Hepatocyte (in vitro differentiated cells): ENCODE measurements around the gene PMEPA1. TPM values are rescaled to one million over a fixed set of nuclear protein-coding genes. Genes with fewer than 3 reads are reported as not detected.

ENCODE experiments used
- DNase-seq: peaks from one replicate; pipeline ENCODE4 v3.0.0-alpha.2; 2016; ENCODE audit warnings: low spot score
- H2AFZ ChIP-seq: fragments of 200-600 bp; sonication (generic); 2 replicates; pipeline ENCODE4 v1.6.0; 2016; ENCODE audit warnings: antibody characterized with exemption, mild to moderate bottlenecking
- H3K27ac ChIP-seq: fragments of 200-600 bp; sonication (generic); 2 replicates; pipeline ENCODE4 v1.5.1; 2016; ENCODE audit warnings: mild to moderate bottlenecking
- H3K27me3 ChIP-seq: fragments of 200-600 bp; sonication (generic); 2 replicates; pipeline ENCODE4 v1.6.1; 2016
- H3K36me3 ChIP-seq: fragments of 200-600 bp; sonication (generic); replicated peaks from 2 replicates; pipeline ENCODE4 v1.5.1; 2016; ENCODE audit warnings: low read depth; ENCODE audit not compliant: insufficient read depth
- H3K4me1 ChIP-seq: fragments of 200-600 bp; sonication (generic); 2 replicates; pipeline ENCODE4 v1.5.1; 2016; ENCODE audit warnings: mild to moderate bottlenecking, moderate library complexity; ENCODE audit not compliant: insufficient read depth
- H3K4me2 ChIP-seq: fragments of 200-600 bp; sonication (generic); 2 replicates; pipeline ENCODE4 v1.6.0; 2016
- H3K4me3 ChIP-seq: fragments of 200-600 bp; sonication (generic); 2 replicates; pipeline ENCODE4 v1.5.1; 2016; ENCODE audit warnings: mild to moderate bottlenecking
- H3K79me2 ChIP-seq: fragments of 200-600 bp; sonication (generic); 2 replicates; pipeline ENCODE4 v1.6.0; 2017; ENCODE audit warnings: mild to moderate bottlenecking
- H3K9me2 ChIP-seq: fragments of 200-600 bp; sonication (generic); replicated peaks from 2 replicates; pipeline ENCODE4 v1.6.0; 2017; ENCODE audit warnings: mild to moderate bottlenecking; ENCODE audit not compliant: insufficient read depth
- H3K9me3 ChIP-seq: fragments of 200-600 bp; sonication (generic); 2 replicates; pipeline ENCODE4 v1.5.1; 2016; ENCODE audit warnings: low read depth, mild to moderate bottlenecking
- H4K20me1 ChIP-seq: fragments of 200-600 bp; sonication (generic); 2 replicates; pipeline ENCODE4 v1.6.0; 2016; ENCODE audit warnings: mild to moderate bottlenecking; ENCODE audit not compliant: insufficient read depth, poor library complexity, severe bottlenecking
- EZH2 ChIP-seq: fragments of 200-600 bp; sonication (generic); IDR thresholded peaks from 2 replicates; pipeline ENCODE4 v1.6.1; 2016; ENCODE audit warnings: antibody characterized with exemption, mild to moderate bottlenecking, borderline replicate concordance
- EZH2phosphoT487 ChIP-seq: fragments of 200-600 bp; sonication (generic); IDR thresholded peaks from one replicate; pipeline ENCODE4 v1.6.1; 2018; ENCODE audit warnings: antibody characterized with exemption, mild to moderate bottlenecking, low read depth, moderate library complexity; ENCODE audit not compliant: unreplicated experiment, severe bottlenecking
- WGBS: methylation state at CpG from one replicate; pipeline ENCODE4 v1.1.6; 2016; ENCODE audit warnings: low lambda C conversion rate; ENCODE audit errors: missing lambda C conversion rate; 5-methylcytosine and 5-hydroxymethylcytosine counted together
- polyA plus RNA-seq: library from polyadenylated mRNA; unstranded; fragments of >200 nt; fragmentation: Nextera tagmentation; extraction: Ambion mirVana; gene quantifications from 2 replicates; pipeline ENCODE4 v1.2.1, GENCODE V29; 2016
- total RNA-seq: library from RNA; depleted of rRNA; stranded (reverse); fragments of >200 nt; gene quantifications from 2 replicates; pipeline ENCODE4 v1.2.3, GENCODE V29; 2014
- TF ChIP-seq, protein P1 (sequence below): fragments of 200-600 bp; sonication (generic); IDR thresholded peaks from 2 replicates; pipeline ENCODE4 v1.5.1; 2016; ENCODE audit warnings: antibody characterized with exemption, mild to moderate bottlenecking; ENCODE audit not compliant: poor library complexity

The PMEPA1 gene
- total and polyA plus RNA-seq, 2 experiments from 2014 or later = 6.8 to 40.3 TPM

GRCh38 chr20:57638173-57638894 lies 71.5 kb downstream of the PMEPA1 start:
- Histone ChIP-seq H4K20me1 (no peaks in the 10 kb centered on the region), H3K9me3 (no peaks in the 10 kb centered on the region), H3K4me1 (no peaks in the 10 kb centered on the region), H3K36me3 (no peaks in the 10 kb centered on the region), H3K27ac (no peak overlapping the region), H3K79me2 (no peaks in the 10 kb centered on the region), H3K9me2 (no peaks in the 10 kb centered on the region), H3K27me3 (no peaks in the 10 kb centered on the region), H3K4me3 (no peak overlapping the region), H3K4me2 (no peak overlapping the region), H2AFZ (no peak overlapping the region)
- DNase-seq = peak; percentile 14
- 67% methylated on average over 7 of the region's 7 CpGs for WGBS
- TF ChIP-seq EZH2 (no peak), EZH2phosphoT487 (no peak)
- TF ChIP-seq, protein P1, sequence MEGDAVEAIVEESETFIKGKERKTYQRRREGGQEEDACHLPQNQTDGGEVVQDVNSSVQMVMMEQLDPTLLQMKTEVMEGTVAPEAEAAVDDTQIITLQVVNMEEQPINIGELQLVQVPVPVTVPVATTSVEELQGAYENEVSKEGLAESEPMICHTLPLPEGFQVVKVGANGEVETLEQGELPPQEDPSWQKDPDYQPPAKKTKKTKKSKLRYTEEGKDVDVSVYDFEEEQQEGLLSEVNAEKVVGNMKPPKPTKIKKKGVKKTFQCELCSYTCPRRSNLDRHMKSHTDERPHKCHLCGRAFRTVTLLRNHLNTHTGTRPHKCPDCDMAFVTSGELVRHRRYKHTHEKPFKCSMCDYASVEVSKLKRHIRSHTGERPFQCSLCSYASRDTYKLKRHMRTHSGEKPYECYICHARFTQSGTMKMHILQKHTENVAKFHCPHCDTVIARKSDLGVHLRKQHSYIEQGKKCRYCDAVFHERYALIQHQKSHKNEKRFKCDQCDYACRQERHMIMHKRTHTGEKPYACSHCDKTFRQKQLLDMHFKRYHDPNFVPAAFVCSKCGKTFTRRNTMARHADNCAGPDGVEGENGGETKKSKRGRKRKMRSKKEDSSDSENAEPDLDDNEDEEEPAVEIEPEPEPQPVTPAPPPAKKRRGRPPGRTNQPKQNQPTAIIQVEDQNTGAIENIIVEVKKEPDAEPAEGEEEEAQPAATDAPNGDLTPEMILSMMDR = no peak

- no peaks in the 10 kb centered on the region for H3K9me2 ChIP-seq
- no peak overlapping the region for H3K27ac ChIP-seq
- WGBS = 96% methylated on average over 2 of the region's 2 CpGs
- H4K20me1 ChIP-seq = no peaks in the 10 kb centered on the region
- H3K27me3 ChIP-seq = no peaks in the 10 kb centered on the region
- DNase-seq = no peak
- H3K4me2 ChIP-seq = no peak overlapping the region
- H3K36me3 ChIP-seq = no peaks in the 10 kb centered on the region
- no peaks in the 10 kb centered on the region for H3K79me2 ChIP-seq
- H3K9me3 ChIP-seq = no peaks in the 10 kb centered on the region
- no peak overlapping the region for H3K4me3 ChIP-seq
- TF ChIP-seq, protein P1 = no peak
- TF ChIP-seq EZH2phosphoT487 (no peak), EZH2 (no peak)
- H3K4me1 ChIP-seq = no peaks in the 10 kb centered on the region
- no peak overlapping the region for H2AFZ ChIP-seq
Observed at GRCh38 chr20:57633945-57634491, 75.8 kb downstream of the PMEPA1 start.

GRCh38 chr20:57632286-57632685 lies 77.5 kb downstream of the PMEPA1 start:
- H3K79me2 ChIP-seq = no peaks in the 10 kb centered on the region
- no peaks in the 10 kb centered on the region for H3K36me3 ChIP-seq
- no peaks in the 10 kb centered on the region for H4K20me1 ChIP-seq
- H3K9me2 ChIP-seq = no peaks in the 10 kb centered on the region
- H3K4me1 ChIP-seq = no peaks in the 10 kb centered on the region
- TF ChIP-seq EZH2phosphoT487 (no peak), EZH2 (no peak)
- TF ChIP-seq, protein P1 = no peak
- H3K4me2 ChIP-seq = no peak overlapping the region
- DNase-seq = no peak
- H3K27me3 ChIP-seq = no peaks in the 10 kb centered on the region
- 86% methylated on average over 2 of the region's 2 CpGs for WGBS
- no peak overlapping the region for H3K4me3 ChIP-seq
- H2AFZ ChIP-seq = no peak overlapping the region
- no peak overlapping the region for H3K27ac ChIP-seq
- no peaks in the 10 kb centered on the region for H3K9me3 ChIP-seq
